Renal cortex interstitium (tissue), 11 donors: ENCODE measurements around the gene CTSE. TPM values are rescaled to one million over a fixed set of nuclear protein-coding genes. Genes with fewer than 3 reads are reported as not detected.
"Not testable (repeated sequence)": the region's sequence is repeated elsewhere in the genome, so short reads cannot be mapped to it uniquely, and the experiment has no call there.

ENCODE experiments used
- DNase-seq, 11 donors: peaks; one replicate each; pipeline ENCODE4 v3.0.0-alpha.2; 2013; ENCODE audit warnings: low read depth in 9 of 11, low spot score in 4 of 11; ENCODE audit errors: extremely low read depth in 1 of 11
- polyA plus RNA-seq, 3 donors: library from polyadenylated mRNA; unstranded; fragments of 120-200 nt; gene quantifications; one replicate each; pipeline ENCODE4 v1.2.1, GENCODE V29; 2013; ENCODE audit not compliant: insufficient read length in 3 of 3

Gene CTSE
- polyA plus RNA-seq, 3 donors, result 0.10 to 0.23 (median 0.22) TPM

GRCh38 chr1:206000641-206001339, 22.9 kb downstream of the CTSE start:
- no peak for DNase-seq

- peak in 1 of 11 donors; percentile 28 for DNase-seq
Measured at GRCh38 chr1:205998457-205999241, 25.0 kb downstream of the CTSE start.

- DNase-seq, result not testable (repeated sequence)
Measured at GRCh38 chr1:205996641-205997040, 27.1 kb downstream of the CTSE start.

- no peak for DNase-seq
Measured at GRCh38 chr1:205994346-205994745, 29.3 kb downstream of the CTSE start.

GRCh38 chr1:205993068-205993467, 30.6 kb downstream of the CTSE start:
- DNase-seq, result no peak

GRCh38 chr1:205992218-205992882, 31.3 kb downstream of the CTSE start:
- DNase-seq, result no peak

GRCh38 chr1:205991237-205991636, 32.5 kb downstream of the CTSE start:
- no peak for DNase-seq

GRCh38 chr1:205990226-205990625, 33.5 kb downstream of the CTSE start:
- no peak for DNase-seq

GRCh38 chr1:205989786-205990185, 33.9 kb downstream of the CTSE start:
- no peak for DNase-seq

- no peak for DNase-seq
Measured at GRCh38 chr1:205988585-205988995, 35.1 kb downstream of the CTSE start.

- no peak for DNase-seq
Measured at GRCh38 chr1:205986861-205987260, 36.8 kb downstream of the CTSE start.

GRCh38 chr1:205986292-205986691, 37.4 kb downstream of the CTSE start:
- DNase-seq, result no peak

GRCh38 chr1:205985330-205986005, 38.2 kb downstream of the CTSE start:
- no peak for DNase-seq

GRCh38 chr1:205983925-205984725, 39.6 kb downstream of the CTSE start:
- DNase-seq, result peak in 1 of 11 donors; percentile 40

GRCh38 chr1:205981257-205981656, 42.4 kb downstream of the CTSE start:
- no peak for DNase-seq

GRCh38 chr1:205980237-205980870, 43.3 kb downstream of the CTSE start:
- DNase-seq, result no peak

GRCh38 chr1:205979301-205979700, 44.4 kb downstream of the CTSE start:
- DNase-seq, result no peak

- no peak for DNase-seq
Measured at GRCh38 chr1:205978676-205979075, 45.0 kb downstream of the CTSE start.
